HepG2 (cell line): Measurements from ENCODE around the gene CCDC201. TPM values are rescaled to one million over a fixed set of nuclear protein-coding genes. Genes with fewer than 3 reads are reported as not detected.

Experiments used
- ARID2 ChIP-seq: sonication (generic); formaldehyde crosslinking; IDR thresholded peaks from 2 replicates; pipeline ENCODE4 v1.8.1; 2022; ENCODE audit warnings: mild to moderate bottlenecking, missing genetic modification reagents, borderline replicate concordance
- ARNTL ChIP-seq: sonication (generic); formaldehyde crosslinking; IDR thresholded peaks from 2 replicates; pipeline ENCODE4 v1.4.0; 2020; ENCODE audit warnings: mild to moderate bottlenecking, missing genetic modification reagents
- CHD2 ChIP-seq: IDR thresholded peaks from 2 replicates; pipeline ENCODE4 v1.6.1; 2011; ENCODE audit warnings: low read depth, low read length, improper control_type of control experiment
- CREBL2 ChIP-seq: sonication (generic); formaldehyde crosslinking; IDR thresholded peaks from 2 replicates; pipeline ENCODE4 v1.8.1; 2023; ENCODE audit warnings: missing genetic modification reagents, mild to moderate bottlenecking, borderline replicate concordance
- FOXO4 ChIP-seq: sonication (generic); formaldehyde crosslinking; conservative IDR thresholded peaks from 2 replicates; pipeline ENCODE4 v1.8.1; 2023; ENCODE audit warnings: missing genetic modification reagents
- HCFC1 ChIP-seq: fragments of 150-350 bp; IDR thresholded peaks from 2 replicates; pipeline ENCODE4 v1.6.1; 2014; ENCODE audit warnings: low read depth, low read length
- HOMEZ ChIP-seq: IDR thresholded peaks from 2 replicates; pipeline ENCODE4 v1.6.1; 2016; ENCODE audit warnings: low read depth
- IKZF1 ChIP-seq: fragments of 450-650 bp; IDR thresholded peaks from 2 replicates; pipeline ENCODE4 v1.7.1; 2016
- LBX2 ChIP-seq: sonication (generic); formaldehyde crosslinking; IDR thresholded peaks from 2 replicates; pipeline ENCODE4 v1.5.0; 2020; ENCODE audit warnings: missing genetic modification reagents, mild to moderate bottlenecking, borderline replicate concordance
- LRRFIP1 ChIP-seq: sonication (generic); formaldehyde crosslinking; conservative IDR thresholded peaks from 2 replicates; pipeline ENCODE4 v1.4.0; 2020; ENCODE audit warnings: missing genetic modification reagents
- NCOA2 ChIP-seq: sonication (generic); formaldehyde crosslinking; IDR thresholded peaks from 2 replicates; pipeline ENCODE4 v1.8.0; 2022; ENCODE audit warnings: inconsistent platforms
- PCBP1 ChIP-seq: fragments of 200-400 bp; formaldehyde crosslinking; IDR thresholded peaks from 2 replicates; pipeline ENCODE4 v1.6.1; 2017; ENCODE audit warnings: mild to moderate bottlenecking, low read depth, low read length, borderline replicate concordance
- PPARG ChIP-seq: conservative IDR thresholded peaks from 2 replicates; pipeline ENCODE4 v1.6.1; 2016; ENCODE audit warnings: missing biosample characterization, missing genetic modification reagents
- RELA ChIP-seq: sonication (generic); formaldehyde crosslinking; IDR thresholded peaks from 2 replicates; pipeline ENCODE4 v1.4.0; 2020; ENCODE audit warnings: missing genetic modification reagents
- RFX3 ChIP-seq: IDR thresholded peaks from 2 replicates; pipeline ENCODE4 v1.6.1; 2016; ENCODE audit warnings: missing biosample characterization, missing genetic modification reagents
- SRSF1 ChIP-seq: fragments of 200-400 bp; formaldehyde crosslinking; optimal IDR thresholded peaks from 2 replicates; pipeline ENCODE3; 2017; ENCODE audit warnings: mild to moderate bottlenecking, low read depth, low read length, moderate library complexity
- SSRP1 ChIP-seq: IDR thresholded peaks from 2 replicates; pipeline ENCODE4 v1.6.1; 2016; ENCODE audit warnings: control low read depth
- TARDBP ChIP-seq: sonication (generic); formaldehyde crosslinking; IDR thresholded peaks from 2 replicates; pipeline ENCODE4 v1.8.0; 2022; ENCODE audit warnings: mild to moderate bottlenecking, missing genetic modification reagents
- TBP ChIP-seq: sonication (generic); formaldehyde crosslinking; IDR thresholded peaks from 2 replicates; pipeline ENCODE4 v1.5.0; 2020; ENCODE audit warnings: missing genetic modification reagents
- ZBTB46 ChIP-seq: sonication (generic); formaldehyde crosslinking; IDR thresholded peaks from 2 replicates; pipeline ENCODE4 v1.4.0; 2020; ENCODE audit warnings: mild to moderate bottlenecking, missing genetic modification reagents, borderline replicate concordance
- ZMAT3 ChIP-seq: sonication (generic); formaldehyde crosslinking; conservative IDR thresholded peaks from 2 replicates; pipeline ENCODE4 v1.7.0; 2021; ENCODE audit warnings: missing genetic modification reagents
- ZNF121 ChIP-seq: sonication (generic); formaldehyde crosslinking; IDR thresholded peaks from 2 replicates; pipeline ENCODE4 v1.5.0; 2020; ENCODE audit warnings: mild to moderate bottlenecking, missing genetic modification reagents
- ZNF205 ChIP-seq: IDR thresholded peaks from 2 replicates; pipeline ENCODE4 v1.6.1; 2018; ENCODE audit warnings: missing biosample characterization, missing genetic modification reagents
- ZNF317 ChIP-seq: sonication (generic); formaldehyde crosslinking; IDR thresholded peaks from 2 replicates; pipeline ENCODE4 v1.5.0; 2020; ENCODE audit warnings: mild to moderate bottlenecking, missing genetic modification reagents
- polyA plus RNA-seq, 8 experiments: library from polyadenylated mRNA; depleted of rRNA in 3 of 8; stranded (reverse) in 7 of 8; unstranded in 1 of 8; fragments of >200 nt; fragmentation: Illumina TruSeq in 4 of 8; extraction: Trizol in 4 of 8; gene quantifications; 2 replicates each; pipeline versions ENCODE4 v1.2.1 to v1.2.3, GENCODE V29; 2011 to 2016; ENCODE audit warnings: low read depth in 4 of 8, missing spikeins in 1 of 8, mixed read lengths in 1 of 8; ENCODE audit not compliant: insufficient read depth in 1 of 8
- total RNA-seq, 5 experiments: library from RNA; depleted of rRNA; stranded (reverse); fragments of >200 nt; fragmentation: Illumina TruSeq; extraction: Trizol; gene quantifications; 2 replicates each; pipeline ENCODE4 v1.2.3, GENCODE V29; 2016; ENCODE audit warnings: low read depth in 1 of 5

Gene CCDC201
- total and polyA plus RNA-seq, 2 of the 13 experiments (the other 11 are each of a cell fraction or from before 2014, with no cell fraction given) = 0.92 TPM; not detected in 1

GRCh38 chr7:45885264-45885882 lies 12.5 kb upstream of the CCDC201 start (continued):
- TF ChIP-seq ZBTB46 = peak; percentile 96; the same call in 1 of the 2 replicates
- TF ChIP-seq RELA (CRISPR knock-in tag) = 0 out of 2 replicates have a peak, but pooled peaks have one; percentile 45
- TF ChIP-seq HOMEZ (CRISPR knock-in tag) = peak; percentile 58
- TF ChIP-seq HCFC1 = no peak
- no peak for TF ChIP-seq IKZF1
- peak; percentile 85 for TF ChIP-seq RFX3 (CRISPR knock-in tag)
- peak; percentile 90 for TF ChIP-seq PPARG (CRISPR knock-in tag)
- TF ChIP-seq CREBL2 (CRISPR knock-in tag) = 0 out of 2 replicates have a peak, but pooled peaks have one; percentile 40
- peak; percentile 78 for TF ChIP-seq ZNF317 (CRISPR knock-in tag)
- TF ChIP-seq TARDBP (CRISPR knock-in tag) = peak; percentile 98
- TF ChIP-seq SRSF1 = no peak
- peak; percentile 93 for TF ChIP-seq ZMAT3
- TF ChIP-seq ZNF205 (CRISPR knock-in tag) = peak; percentile 96
- TF ChIP-seq ZNF121 (CRISPR knock-in tag) = peak; percentile 63
- TF ChIP-seq NCOA2 (CRISPR knock-in tag) = peak; percentile 99
- no peak for TF ChIP-seq LBX2 (CRISPR knock-in tag)
- peak; percentile 63; the same call in 1 of the 2 replicates for TF ChIP-seq SSRP1 (CRISPR knock-in tag)
- 0 out of 2 replicates have a peak, but pooled peaks have one; percentile 18 for TF ChIP-seq CHD2
- no peak for TF ChIP-seq TBP (CRISPR knock-in tag)
- 0 out of 2 replicates have a peak, but pooled peaks have one; percentile 18 for TF ChIP-seq LRRFIP1 (CRISPR knock-in tag)
- TF ChIP-seq FOXO4 = no peak
- TF ChIP-seq ARID2 = peak; percentile 96
- TF ChIP-seq PCBP1 = no peak
- TF ChIP-seq ARNTL (CRISPR knock-in tag) = peak; percentile 94
